ENCODE results near the gene TPCN1.

Gene TPCN1

GRCh38 chr12:113305281-113305856 lies 84.1 kb downstream of the TPCN1 start:
- H3K4me2 ChIP-seq (ENCODE audit: low read depth, low read length, poor library complexity, severe bottlenecking) = no peak overlapping the region
- no peaks in the 10 kb centered on the region for H4K20me1 ChIP-seq (ENCODE audit: low read depth, low read length)
- H3F3A ChIP-seq (ENCODE audit: insufficient read depth) = no peaks in the 10 kb centered on the region; the same call in 1 of the 2 replicates
- no peaks in the 10 kb centered on the region for H3K27me3 ChIP-seq (ENCODE audit: low read length)
- no peak overlapping the region for H3K27ac ChIP-seq (ENCODE audit: low read depth, low read length)
- no peaks in the 10 kb centered on the region for H3K36me3 ChIP-seq (ENCODE audit: low read length)
- H2AFZ ChIP-seq (ENCODE audit: low read depth, low read length, severe bottlenecking) = no peak overlapping the region
- H3K9me3 ChIP-seq (ENCODE audit: insufficient read depth, low read length) = no peaks in the 10 kb centered on the region
- no peaks in the 10 kb centered on the region for H3K9me2 ChIP-seq (replicated peaks; ENCODE audit: insufficient read depth, low read length)
- H3K9ac ChIP-seq (ENCODE audit: low read length) = no peak overlapping the region
- H3K4me3 ChIP-seq (ENCODE audit: insufficient read depth, low read length, poor library complexity, severe bottlenecking) = no peak overlapping the region
- H3K79me2 ChIP-seq (ENCODE audit: insufficient read depth, low read length) = no peaks in the 10 kb centered on the region
- no peak for TF ChIP-seq CTCF (IDR thresholded peaks at IDR 0.05; ENCODE audit: insufficient read depth, low read length, poor library complexity, severe bottlenecking)
- no peak for TF ChIP-seq EZH2phosphoT487 (conservative IDR thresholded peaks at IDR 0.05; ENCODE audit: low read length)

- Histone ChIP-seq H4K20me1 (ENCODE audit: low read depth, low read length) (no peaks in the 10 kb centered on the region), H2AFZ (ENCODE audit: low read depth, low read length, severe bottlenecking) (no peak overlapping the region), H3K36me3 (ENCODE audit: low read length) (no peaks in the 10 kb centered on the region), H3K9me3 (ENCODE audit: insufficient read depth, low read length) (no peaks in the 10 kb centered on the region), H3K27ac (ENCODE audit: low read depth, low read length) (no peak overlapping the region), H3K9ac (ENCODE audit: low read length) (no peak overlapping the region), H3K4me3 (ENCODE audit: insufficient read depth, low read length, poor library complexity, severe bottlenecking) (no peak overlapping the region), H3F3A (ENCODE audit: insufficient read depth) (no peaks in the 10 kb centered on the region; the same call in 1 of the 2 replicates), H3K27me3 (ENCODE audit: low read length) (no peaks in the 10 kb centered on the region), H3K79me2 (ENCODE audit: insufficient read depth, low read length) (no peaks in the 10 kb centered on the region), H3K9me2 (replicated peaks; ENCODE audit: insufficient read depth, low read length) (no peaks in the 10 kb centered on the region), H3K4me2 (ENCODE audit: low read depth, low read length, poor library complexity, severe bottlenecking) (no peak overlapping the region)
- no peak for TF ChIP-seq CTCF (IDR thresholded peaks at IDR 0.05; ENCODE audit: insufficient read depth, low read length, poor library complexity, severe bottlenecking)
- no peak for TF ChIP-seq EZH2phosphoT487 (conservative IDR thresholded peaks at IDR 0.05; ENCODE audit: low read length)
These were observed 85.1 kb downstream of the TPCN1 start for GRCh38 chr12:113306382-113306781.

GRCh38 chr12:113310489-113310888 lies 89.2 kb downstream of the TPCN1 start:
- no peaks in the 10 kb centered on the region for H3K36me3 ChIP-seq (ENCODE audit: low read length)
- no peak for TF ChIP-seq CTCF (IDR thresholded peaks at IDR 0.05; ENCODE audit: insufficient read depth, low read length, poor library complexity, severe bottlenecking)
- no peak for TF ChIP-seq EZH2phosphoT487 (conservative IDR thresholded peaks at IDR 0.05; ENCODE audit: low read length)

More at GRCh38 chr12:113310489-113310888, 89.2 kb downstream of the TPCN1 start:
- Histone ChIP-seq H2AFZ (ENCODE audit: low read depth, low read length, severe bottlenecking) (no peak overlapping the region), H3F3A (ENCODE audit: insufficient read depth) (no peaks in the 10 kb centered on the region), H3K27ac (ENCODE audit: low read depth, low read length) (no peak overlapping the region), H4K20me1 (ENCODE audit: low read depth, low read length) (no peaks in the 10 kb centered on the region), H3K4me3 (ENCODE audit: insufficient read depth, low read length, poor library complexity, severe bottlenecking) (no peak overlapping the region), H3K9me3 (ENCODE audit: insufficient read depth, low read length) (no peaks in the 10 kb centered on the region), H3K79me2 (ENCODE audit: insufficient read depth, low read length) (no peaks in the 10 kb centered on the region), H3K27me3 (ENCODE audit: low read length) (no peaks in the 10 kb centered on the region), H3K9ac (ENCODE audit: low read length) (no peak overlapping the region), H3K9me2 (replicated peaks; ENCODE audit: insufficient read depth, low read length) (no peaks in the 10 kb centered on the region), H3K4me2 (ENCODE audit: low read depth, low read length, poor library complexity, severe bottlenecking) (no peak overlapping the region)
